T-cell (primary cell): ENCODE results near the gene IGFL2. TPM values are rescaled to one million over a fixed set of nuclear protein-coding genes. Genes with fewer than 3 reads are reported as not detected.

Experiments
- ATAC-seq, 4 experiments: fragments of 200-7000 bp in 3 of 4; fragments of 150-1000 bp in 1 of 4; cut with Tn5 transposase; replicated peaks in 1 of 4; 1 replicate in 3 of 4; 2 replicates in 1 of 4; pipeline ENCODE4 v1.10.0; 2021; ENCODE audit warnings: moderate library complexity in 3 of 4, mild to moderate bottlenecking in 2 of 4, moderate number of reproducible peaks in 1 of 4
- CTCF ChIA-PET, 2 donors: fragments of 300-600 bp; sonication (Branson Sonifier 250); formaldehyde crosslinking; loops; one replicate each; lab custom pipeline; 2022; ENCODE audit warnings: antibody characterized with exemption in 2 of 2; lab: Charles Lee
- POLR2A ChIA-PET, 2 donors: fragments of 300-600 bp; sonication (Branson Sonifier 250); formaldehyde crosslinking; loops; one replicate each; lab custom pipeline; 2022; ENCODE audit warnings: antibody characterized with exemption in 2 of 2; lab: Charles Lee
- DNase-seq, 35 experiments: peaks; one replicate each; pipeline versions ENCODE4 v3.0.0 to v3.0.0-alpha.2; 2013 to 2023
- H3K27ac ChIP-seq: one replicate; pipeline ENCODE4 v1.5.1; 2013; ENCODE audit warnings: low read length
- H3K27me3 ChIP-seq, 2 experiments: replicated peaks in 1 of 2; 1 replicate in 1 of 2; 2 replicates in 1 of 2; pipeline versions ENCODE4 v1.6.1 to v1.7.0; 2013; ENCODE audit warnings: low read length in 1 of 2, mixed read lengths in 1 of 2; ENCODE audit not compliant: control insufficient read depth in 2 of 2, insufficient read depth in 2 of 2; ENCODE audit errors: extremely low read depth in 1 of 2
- H3K36me3 ChIP-seq, 2 donors: 1 replicate in 1 of 2; 2 replicates in 1 of 2; pipeline versions ENCODE4 v1.6.1 to v1.7.0; 2013; ENCODE audit warnings: low read length in 1 of 2; ENCODE audit not compliant: control insufficient read depth in 2 of 2, insufficient read depth in 1 of 2; ENCODE audit errors: extremely low read depth in 1 of 2
- H3K4me1 ChIP-seq, 2 experiments: 1 replicate in 1 of 2; 2 replicates in 1 of 2; pipeline versions ENCODE4 v1.6.1 to v1.7.0; 2013; ENCODE audit warnings: low read length in 2 of 2, mixed read lengths in 1 of 2; ENCODE audit not compliant: insufficient read depth in 2 of 2, control insufficient read depth in 1 of 2; ENCODE audit errors: extremely low read depth in 1 of 2
- H3K4me3 ChIP-seq, 2 donors: 1 replicate in 1 of 2; 2 replicates in 1 of 2; pipeline versions ENCODE4 v1.5.1 to v1.7.0; 2013; ENCODE audit warnings: mild to moderate bottlenecking in 2 of 2, low read length in 1 of 2, moderate library complexity in 1 of 2; ENCODE audit not compliant: control insufficient read depth in 1 of 2; ENCODE audit errors: extremely low read depth in 1 of 2
- H3K9me3 ChIP-seq: 2 replicates; pipeline ENCODE4 v1.7.0; 2013
- H3K27ac Mint-ChIP-seq, 2 donors: one replicate each; pipeline ENCODE4 v1.8.0; 2020 to 2021; ENCODE audit warnings: mild to moderate bottlenecking in 2 of 2, mixed read lengths in 2 of 2
- H3K27me3 Mint-ChIP-seq, 2 donors: one replicate each; pipeline ENCODE4 v1.8.0; 2021 to 2022; ENCODE audit warnings: mixed read lengths in 2 of 2
- H3K36me3 Mint-ChIP-seq: one replicate; pipeline ENCODE4 v1.8.0; 2021; ENCODE audit warnings: mixed read lengths
- H3K4me1 Mint-ChIP-seq, 3 donors: one replicate each; pipeline ENCODE4 v1.8.0; 2020 to 2022; ENCODE audit warnings: mixed read lengths in 3 of 3, mild to moderate bottlenecking in 1 of 3
- H3K4me3 Mint-ChIP-seq, 3 donors: one replicate each; pipeline ENCODE4 v1.8.0; 2020 to 2022; ENCODE audit warnings: mild to moderate bottlenecking in 3 of 3, mixed read lengths in 3 of 3, moderate library complexity in 3 of 3
- H3K9me3 Mint-ChIP-seq, 3 donors: one replicate each; pipeline ENCODE4 v1.8.0; 2020 to 2022; ENCODE audit warnings: mixed read lengths in 3 of 3
- WGBS: methylation state at CpG from one replicate; pipeline ENCODE4 v1.1.5; 2013; ENCODE audit warnings: missing lambda C conversion rate; ENCODE audit not compliant: insufficient coverage; 5-methylcytosine and 5-hydroxymethylcytosine counted together
- total RNA-seq, 35 experiments: library from RNA in 6 of 35; stranded (reverse) in 6 of 35; fragments of 120-200 nt in 1 of 35; gene quantifications; one replicate each; pipeline versions ENCODE4 v1.2.1 to v1.2.4 and lab custom pipeline; 2013 to 2026

The IGFL2 gene
- total RNA-seq, 5 donors from 2014 or later (not counting 1 experiment from before 2014, with no cell fraction given) = 0.32 TPM; not detected in 4

GRCh38 chr19:46124638-46125115 lies 23.4 kb upstream of the IGFL2 start, which contains the start of gene IGFL3:
IGFL3 (minus strand) TSS chr19:46124688; CDS start chr19:46124649, 39 bp downstream.
- Histone ChIP-seq H3K27me3 (peaks cover 5 to 10% of the 10 kb centered on the region in 2 experiments), H3K4me1 (no peaks in the 10 kb centered on the region), H3K4me3 (no peak within 1 kb of the TSS), H3K27ac (no peak within 1 kb of the TSS), H3K36me3 (no peaks in the 10 kb centered on the region), H3K9me3 (no peaks in the 10 kb centered on the region)
- ATAC-seq = no peak
- H3K4me1 Mint-ChIP-seq = no peaks in the 10 kb centered on the region
- no peak for DNase-seq
- peaks cover 38 to 44% of the 10 kb centered on the region in 2 donors for H3K27me3 Mint-ChIP-seq
- H3K36me3 Mint-ChIP-seq = no peaks in the 10 kb centered on the region
- no peak within 1 kb of the TSS for H3K27ac Mint-ChIP-seq
- CTCF ChIA-PET = no interaction called here
- H3K9me3 Mint-ChIP-seq = no peaks in the 10 kb centered on the region
- 68% methylated on average over 3 of the region's 5 CpGs for WGBS
- H3K4me3 Mint-ChIP-seq = no peak within 1 kb of the TSS
- POLR2A ChIA-PET = no interaction called here

GRCh38 chr19:46125447-46125846 lies 22.6 kb upstream of the IGFL2 start:
- Mint-ChIP-seq H3K4me1 (no peaks in the 10 kb centered on the region), H3K27ac (no peak overlapping the region), H3K9me3 (no peaks in the 10 kb centered on the region), H3K4me3 (no peak overlapping the region), H3K27me3 (peaks cover 37 to 44% of the 10 kb centered on the region in 2 donors), H3K36me3 (no peaks in the 10 kb centered on the region)
- WGBS = no CpG with 5 or more reads among the region's 4 CpGs
- CTCF ChIA-PET = no interaction called here
- Histone ChIP-seq H3K36me3 (no peaks in the 10 kb centered on the region), H3K9me3 (no peaks in the 10 kb centered on the region), H3K27me3 (peaks cover 5% of the 10 kb centered on the region in 2 experiments), H3K4me3 (no peak overlapping the region), H3K27ac (no peak overlapping the region), H3K4me1 (no peaks in the 10 kb centered on the region)
- ATAC-seq (no peak), DNase-seq (no peak)
- POLR2A ChIA-PET = no interaction called here

GRCh38 chr19:46126086-46126580 lies 21.9 kb upstream of the IGFL2 start:
- CTCF ChIA-PET = no interaction called here

GRCh38 chr19:46131485-46132143 lies 16.4 kb upstream of the IGFL2 start:
- CTCF ChIA-PET = no interaction called here
- Histone ChIP-seq H3K27ac (no peak overlapping the region), H3K27me3 (peaks cover 0 to 4% of the 10 kb centered on the region in 2 experiments), H3K4me3 (no peak overlapping the region), H3K9me3 (no peaks in the 10 kb centered on the region), H3K36me3 (no peaks in the 10 kb centered on the region), H3K4me1 (no peaks in the 10 kb centered on the region)
- peaks cover 48 to 61% of the 10 kb centered on the region in 2 donors for H3K27me3 Mint-ChIP-seq
- POLR2A ChIA-PET = no interaction called here
- ATAC-seq (no peak), DNase-seq (no peak)
- H3K36me3 Mint-ChIP-seq = no peaks in the 10 kb centered on the region
- H3K4me3 Mint-ChIP-seq = no peak overlapping the region
- 90% methylated on average over 5 of the region's 10 CpGs for WGBS
- no peaks in the 10 kb centered on the region for H3K9me3 Mint-ChIP-seq
- no peak overlapping the region for H3K27ac Mint-ChIP-seq
- H3K4me1 Mint-ChIP-seq = no peaks in the 10 kb centered on the region

More at GRCh38 chr19:46126086-46126580, 21.9 kb upstream of the IGFL2 start:
- Histone ChIP-seq H3K9me3 (no peaks in the 10 kb centered on the region), H3K4me3 (no peak overlapping the region), H3K27me3 (peaks cover 3 to 5% of the 10 kb centered on the region in 2 experiments), H3K4me1 (no peaks in the 10 kb centered on the region), H3K36me3 (no peaks in the 10 kb centered on the region), H3K27ac (no peak overlapping the region)
- Mint-ChIP-seq H3K27ac (no peak overlapping the region), H3K4me3 (no peak overlapping the region), H3K4me1 (no peaks in the 10 kb centered on the region), H3K9me3 (no peaks in the 10 kb centered on the region), H3K27me3 (peaks cover 39 to 43% of the 10 kb centered on the region in 2 donors), H3K36me3 (no peaks in the 10 kb centered on the region)
- WGBS = no CpG with 5 or more reads among the region's 2 CpGs
- POLR2A ChIA-PET = no interaction called here
- ATAC-seq = no peak
- DNase-seq = no peak

GRCh38 chr19:46132508-46133100 lies 15.4 kb upstream of the IGFL2 start:
- ChIA-PET POLR2A (no interaction called here), CTCF (no interaction called here)
- Mint-ChIP-seq H3K9me3 (no peaks in the 10 kb centered on the region), H3K4me1 (no peaks in the 10 kb centered on the region), H3K27ac (no peak overlapping the region), H3K4me3 (no peak overlapping the region), H3K36me3 (no peaks in the 10 kb centered on the region), H3K27me3 (peaks cover 50 to 58% of the 10 kb centered on the region in 2 donors)
- peaks cover 0 to 7% of the 10 kb centered on the region in 2 experiments for H3K27me3 ChIP-seq
- H3K36me3 ChIP-seq = no peaks in the 10 kb centered on the region
- H3K4me1 ChIP-seq = no peaks in the 10 kb centered on the region
- no peaks in the 10 kb centered on the region for H3K9me3 ChIP-seq
- DNase-seq = no peak
- H3K4me3 ChIP-seq = no peak overlapping the region
- 65% methylated on average over 2 of the region's 4 CpGs for WGBS
- no peak for ATAC-seq
- H3K27ac ChIP-seq = no peak overlapping the region

GRCh38 chr19:46133101-46133627 lies 14.9 kb upstream of the IGFL2 start:
- H3K27ac Mint-ChIP-seq = no peak overlapping the region
- CTCF ChIA-PET = no interaction called here
- no peak overlapping the region for H3K4me3 Mint-ChIP-seq
- WGBS = 67% methylated on average over 3 of the region's 6 CpGs
- no peaks in the 10 kb centered on the region for H3K9me3 Mint-ChIP-seq
- H3K4me1 Mint-ChIP-seq = no peaks in the 10 kb centered on the region
- Histone ChIP-seq H3K9me3 (no peaks in the 10 kb centered on the region), H3K4me3 (no peak overlapping the region), H3K27ac (no peak overlapping the region), H3K27me3 (peaks cover 0 to 9% of the 10 kb centered on the region in 2 experiments), H3K4me1 (no peaks in the 10 kb centered on the region), H3K36me3 (no peaks in the 10 kb centered on the region)
- H3K36me3 Mint-ChIP-seq = no peaks in the 10 kb centered on the region
- no peak for DNase-seq
- POLR2A ChIA-PET = no interaction called here
- H3K27me3 Mint-ChIP-seq = peaks cover 46 to 59% of the 10 kb centered on the region in 2 donors
- no peak for ATAC-seq
